Neural crest cell (in vitro differentiated cells): Measurements from ENCODE around the gene CUL3. TPM values are rescaled to one million over a fixed set of nuclear protein-coding genes. Genes with fewer than 3 reads are reported as not detected.

ENCODE experiments used
- DNase-seq: peaks from one replicate; pipeline ENCODE4 v3.0.0; 2021; ENCODE audit warnings: low read depth, mixed read lengths, low spot score
- H3K27ac Mint-ChIP-seq: one replicate; pipeline ENCODE4 v1.8.0; 2021; ENCODE audit warnings: mild to moderate bottlenecking, mixed read lengths; ENCODE audit not compliant: unreplicated experiment
- H3K27me3 Mint-ChIP-seq: 2 replicates; pipeline ENCODE4 v1.8.0; 2021; ENCODE audit warnings: low read depth, mild to moderate bottlenecking, mixed read lengths
- H3K36me3 Mint-ChIP-seq: 2 replicates; pipeline ENCODE4 v1.8.0; 2021; ENCODE audit warnings: low read depth, mild to moderate bottlenecking, mixed read lengths
- H3K4me1 Mint-ChIP-seq: 2 replicates; pipeline ENCODE4 v1.8.0; 2021; ENCODE audit warnings: mixed read lengths
- H3K4me3 Mint-ChIP-seq: one replicate; pipeline ENCODE4 v1.8.0; 2021; ENCODE audit warnings: mild to moderate bottlenecking, mixed read lengths
- H3K9me3 Mint-ChIP-seq: 2 replicates; pipeline ENCODE4 v1.8.0; 2021; ENCODE audit warnings: mixed read lengths
- total RNA-seq: library from RNA; stranded (reverse); gene quantifications from 2 replicates; pipeline ENCODE4 v1.2.1, GENCODE V29; 2021
- TF ChIP-seq, protein P1 (sequence below): fragments of 200-600 bp; sonication (generic); conservative IDR thresholded peaks from 2 replicates; pipeline ENCODE4 v1.5.0; 2021; ENCODE audit warnings: antibody characterized with exemption, mild to moderate bottlenecking

Gene CUL3
- total RNA-seq, 1 donor from 2014 or later = 99.4 TPM

DNA sequence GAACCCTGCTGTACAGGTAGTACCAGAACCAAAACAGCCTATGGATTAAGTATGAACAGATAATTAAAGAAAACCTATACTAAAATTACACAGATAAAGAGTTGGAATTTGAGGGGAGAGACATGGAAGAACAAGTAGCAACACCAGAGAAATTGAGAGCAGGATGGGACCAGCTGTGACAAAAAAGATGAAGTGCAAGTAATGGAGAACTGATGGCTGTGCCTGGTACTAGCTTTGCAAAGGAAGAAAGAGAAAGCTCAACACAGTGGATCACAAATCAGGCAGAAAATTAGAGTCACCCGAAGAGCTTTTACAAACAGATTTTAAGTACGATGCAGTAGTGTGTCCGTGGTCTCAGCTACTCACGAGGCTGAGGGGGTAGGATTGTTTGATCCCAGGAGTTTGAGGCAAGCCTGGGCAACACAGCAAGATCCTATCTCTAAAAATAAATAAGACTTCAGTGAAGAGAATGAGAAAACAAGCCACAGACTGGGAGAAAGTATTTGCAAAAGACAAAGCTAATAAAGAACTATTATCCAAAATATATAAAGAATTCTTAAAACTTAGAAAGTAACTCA is 46.5 kb downstream of the CUL3 start:
- H3K4me3 Mint-ChIP-seq = no peak overlapping the region
- H3K27ac Mint-ChIP-seq = no peak overlapping the region
- TF ChIP-seq, protein P1, sequence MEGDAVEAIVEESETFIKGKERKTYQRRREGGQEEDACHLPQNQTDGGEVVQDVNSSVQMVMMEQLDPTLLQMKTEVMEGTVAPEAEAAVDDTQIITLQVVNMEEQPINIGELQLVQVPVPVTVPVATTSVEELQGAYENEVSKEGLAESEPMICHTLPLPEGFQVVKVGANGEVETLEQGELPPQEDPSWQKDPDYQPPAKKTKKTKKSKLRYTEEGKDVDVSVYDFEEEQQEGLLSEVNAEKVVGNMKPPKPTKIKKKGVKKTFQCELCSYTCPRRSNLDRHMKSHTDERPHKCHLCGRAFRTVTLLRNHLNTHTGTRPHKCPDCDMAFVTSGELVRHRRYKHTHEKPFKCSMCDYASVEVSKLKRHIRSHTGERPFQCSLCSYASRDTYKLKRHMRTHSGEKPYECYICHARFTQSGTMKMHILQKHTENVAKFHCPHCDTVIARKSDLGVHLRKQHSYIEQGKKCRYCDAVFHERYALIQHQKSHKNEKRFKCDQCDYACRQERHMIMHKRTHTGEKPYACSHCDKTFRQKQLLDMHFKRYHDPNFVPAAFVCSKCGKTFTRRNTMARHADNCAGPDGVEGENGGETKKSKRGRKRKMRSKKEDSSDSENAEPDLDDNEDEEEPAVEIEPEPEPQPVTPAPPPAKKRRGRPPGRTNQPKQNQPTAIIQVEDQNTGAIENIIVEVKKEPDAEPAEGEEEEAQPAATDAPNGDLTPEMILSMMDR = no peak
- H3K4me1 Mint-ChIP-seq = peaks cover 14% of the 10 kb centered on the region
- no peak for DNase-seq
- no peaks in the 10 kb centered on the region for H3K9me3 Mint-ChIP-seq
- no peaks in the 10 kb centered on the region for H3K27me3 Mint-ChIP-seq
- peaks cover 14% of the 10 kb centered on the region for H3K36me3 Mint-ChIP-seq

DNA sequence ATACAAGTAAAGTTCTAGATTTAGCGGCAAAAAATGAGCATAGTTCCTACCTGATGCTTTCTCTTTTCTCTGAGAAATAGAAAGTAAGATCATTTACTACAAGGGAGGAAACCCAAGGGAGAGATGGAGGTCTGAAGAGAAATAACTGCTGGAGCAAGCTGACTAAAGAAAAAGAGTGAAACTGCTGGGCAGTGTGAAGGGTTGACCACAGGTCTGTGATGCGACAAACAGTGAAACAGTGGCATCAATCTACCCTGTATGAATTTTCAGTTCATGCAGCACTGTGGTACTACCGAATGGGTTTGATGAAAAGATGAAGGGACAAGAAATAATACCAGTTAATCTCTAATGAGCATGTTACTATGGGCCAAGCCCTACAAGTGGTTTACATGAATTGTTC is 52.2 kb downstream of the CUL3 start:
- Mint-ChIP-seq H3K4me3 (no peak overlapping the region), H3K36me3 (peaks cover 13% of the 10 kb centered on the region), H3K27ac (peak overlapping the region; percentile 31), H3K4me1 (peaks cover 24% of the 10 kb centered on the region), H3K27me3 (no peaks in the 10 kb centered on the region), H3K9me3 (no peaks in the 10 kb centered on the region)
- DNase-seq = no peak
- TF ChIP-seq, protein P1 = no peak

DNA sequence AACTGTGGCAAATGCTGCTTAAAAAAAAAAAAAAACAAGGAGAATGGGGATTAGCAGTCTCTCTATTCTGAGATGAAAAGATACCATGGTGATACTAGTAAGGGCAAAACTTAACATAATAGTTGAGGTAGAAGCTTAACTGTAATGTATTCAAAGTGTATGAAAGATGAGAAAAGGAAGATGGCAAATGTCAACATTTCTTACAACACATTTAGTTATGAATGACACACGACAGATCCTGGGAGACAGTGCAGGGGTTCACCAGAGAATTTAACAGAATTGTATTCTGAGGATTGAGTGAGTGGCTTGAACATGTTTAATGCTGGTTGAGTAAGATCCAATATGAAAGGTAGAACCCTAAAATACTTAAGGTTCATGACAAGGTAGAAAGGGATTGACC is 52.7 kb downstream of the CUL3 start:
- Mint-ChIP-seq H3K4me1 (peaks cover 24% of the 10 kb centered on the region), H3K4me3 (no peak overlapping the region), H3K27me3 (no peaks in the 10 kb centered on the region), H3K36me3 (peaks cover 13% of the 10 kb centered on the region), H3K27ac (no peak overlapping the region), H3K9me3 (no peaks in the 10 kb centered on the region)
- TF ChIP-seq, protein P1 = no peak
- DNase-seq = no peak

DNA sequence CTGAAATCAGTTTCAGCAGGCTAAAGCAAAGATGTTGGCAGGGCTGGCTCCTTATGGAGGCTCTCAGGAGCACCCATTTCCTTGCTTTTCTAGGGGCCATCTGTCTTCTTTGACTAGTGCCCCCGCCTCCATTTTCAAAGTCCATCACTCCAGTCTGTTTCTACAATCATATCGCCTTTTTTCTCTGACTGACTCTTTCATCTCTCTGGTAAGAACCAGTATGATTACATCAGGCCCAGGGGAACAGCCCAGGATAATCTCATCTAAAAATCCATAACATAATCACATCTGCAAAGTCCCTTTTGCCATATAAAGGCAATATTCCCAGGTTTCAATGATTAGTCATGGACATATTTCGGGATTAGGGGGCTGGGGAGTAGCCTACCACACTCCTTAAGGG is 57.0 kb downstream of the CUL3 start:
- H3K9me3 Mint-ChIP-seq = no peaks in the 10 kb centered on the region
- H3K27me3 Mint-ChIP-seq = no peaks in the 10 kb centered on the region
- no peak for DNase-seq
- peaks cover 19% of the 10 kb centered on the region for H3K4me1 Mint-ChIP-seq
- peaks cover 15% of the 10 kb centered on the region for H3K36me3 Mint-ChIP-seq
- H3K4me3 Mint-ChIP-seq = no peak overlapping the region
- TF ChIP-seq, protein P1 = no peak
- no peak overlapping the region for H3K27ac Mint-ChIP-seq

DNA sequence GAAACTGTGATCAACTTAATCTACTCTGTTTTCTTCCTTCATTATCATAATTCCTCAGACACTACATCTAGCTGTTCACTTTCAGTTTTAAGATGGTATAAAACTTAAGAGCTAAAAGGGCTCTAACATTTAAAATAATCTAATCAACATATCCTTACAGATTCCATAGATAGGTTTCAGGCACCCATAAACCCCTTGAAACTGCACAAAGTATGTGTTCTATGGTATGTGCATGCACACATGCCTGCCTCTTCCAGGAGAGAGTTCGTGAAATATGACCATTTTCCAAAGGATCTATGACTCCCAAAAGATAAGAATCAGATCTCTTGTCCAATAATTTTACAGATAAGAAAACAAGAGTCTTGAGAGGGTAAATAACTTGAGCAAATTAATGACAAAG is 59.4 kb downstream of the CUL3 start:
- peaks cover 7% of the 10 kb centered on the region for H3K4me1 Mint-ChIP-seq
- H3K36me3 Mint-ChIP-seq = peaks cover 6% of the 10 kb centered on the region
- H3K27me3 Mint-ChIP-seq = no peaks in the 10 kb centered on the region
- H3K27ac Mint-ChIP-seq = no peak overlapping the region
- H3K9me3 Mint-ChIP-seq = no peaks in the 10 kb centered on the region
- TF ChIP-seq, protein P1 = no peak
- no peak overlapping the region for H3K4me3 Mint-ChIP-seq
- DNase-seq = no peak
